Kidney (tissue), 14 donors: Measurements from ENCODE around the gene HPS5. TPM values are rescaled to one million over a fixed set of nuclear protein-coding genes. Genes with fewer than 3 reads are reported as not detected.
A peak's percentile ranks its signal among the peaks of the same experiment; 100 is the strongest.

Experiments
- DNase-seq, 5 donors: peaks; one replicate each; pipeline ENCODE4 v3.0.0-alpha.2; 2013 to 2020
- FAIRE-seq: peaks from 2 replicates; lab custom pipeline; 2012; peaks lifted over from hg19 to GRCh38; lab: Jason Lieb, UNC
- H3K27ac ChIP-seq, 2 donors: one replicate each; pipeline ENCODE4 v1.7.0; 2013; ENCODE audit warnings: low read depth in 2 of 2, low read length in 2 of 2, inconsistent platforms in 1 of 2
- H3K27me3 ChIP-seq: one replicate; pipeline ENCODE4 v1.7.1; 2013; ENCODE audit warnings: low read length, inconsistent platforms; ENCODE audit not compliant: control insufficient read depth, insufficient read depth
- H3K36me3 ChIP-seq, 3 donors: one replicate each; pipeline versions ENCODE4 v1.7.0 to v1.7.1; 2013; ENCODE audit warnings: low read length in 3 of 3, control low read depth in 1 of 3, inconsistent platforms in 1 of 3; ENCODE audit not compliant: insufficient read depth in 3 of 3, control insufficient read depth in 2 of 3
- H3K4me1 ChIP-seq, 3 donors: one replicate each; pipeline versions ENCODE4 v1.7.0 to v1.7.1; 2013; ENCODE audit warnings: low read length in 3 of 3, inconsistent platforms in 1 of 3, low read depth in 1 of 3; ENCODE audit not compliant: control insufficient read depth in 2 of 3, insufficient read depth in 2 of 3
- H3K4me3 ChIP-seq, 3 donors: one replicate each; pipeline versions ENCODE4 v1.7.0 to v1.8.1; 2013; ENCODE audit warnings: low read length in 3 of 3, control low read depth in 1 of 3, inconsistent platforms in 1 of 3
- H3K9ac ChIP-seq, 3 donors: one replicate each; pipeline versions ENCODE4 v1.7.0 to v1.7.1; 2013; ENCODE audit warnings: low read length in 3 of 3, control low read depth in 1 of 3, inconsistent platforms in 1 of 3
- H3K9me3 ChIP-seq, 3 donors: one replicate each; pipeline versions ENCODE4 v1.7.0 to v1.7.1; 2013; ENCODE audit warnings: low read length in 3 of 3, control low read depth in 1 of 3, inconsistent platforms in 1 of 3; ENCODE audit not compliant: control insufficient read depth in 2 of 3, insufficient read depth in 1 of 3
- CTCF ChIP-seq: IDR thresholded peaks from 3 replicates; pipeline ENCODE4 v1.5.1; 2012; ENCODE audit warnings: mild to moderate bottlenecking, moderate library complexity, borderline replicate concordance; ENCODE audit not compliant: insufficient read depth; ENCODE audit errors: extremely low read depth
- intact Hi-C: fragments of 100-400 bp; cut with DNase I; formaldehyde crosslinking; loops from one replicate; pipeline ENCODE4 v1.11.1; 2022
- polyA plus RNA-seq: library from polyadenylated mRNA; stranded (reverse); fragments of 350-450 nt; fragmentation: Illumina TruSeq; extraction: RNeasy Lipid Tissue Mini Kit (QIAGEN cat#74804); gene quantifications from one replicate; pipeline ENCODE4 v1.2.3, GENCODE V29; 2014; ENCODE audit warnings: low read depth, low replicate concordance; ENCODE audit not compliant: insufficient read depth
- total RNA-seq: library from RNA; stranded (reverse); fragmentation: NEBNext Ultra II Directional; extraction: Animal tissue kit (Norgen Biotek cat#: 25700); gene quantifications from one replicate; pipeline ENCODE4 v1.2.1, GENCODE V29; 2021
- donor health status: control.
- donor health status: control.
- donor health status: control.
- donor health status: control.
- donor health status: control.
- donor health status: DM: yes; HTN: yes; CAD: no.
- donor health status: Normal renal cell carcinoma (clear cell type).

The HPS5 gene
- total and polyA plus RNA-seq, 2 donors from 2014 or later, result 7.7 to 17.2 TPM

- Histone ChIP-seq H3K27ac (peak overlapping the region in 1 of 2 donors; percentile 1), H3K9ac (no peak overlapping the region), H3K4me1 (peaks cover 0 to 8% (median 3%) of the 10 kb centered on the region in 3 donors), H3K4me3 (no peak overlapping the region), H3K36me3 (peaks cover 4 to 24% (median 22%) of the 10 kb centered on the region in 3 donors), H3K9me3 (no peaks in the 10 kb centered on the region), H3K27me3 (no peaks in the 10 kb centered on the region)
- DNase-seq (no peak), FAIRE-seq (no peak)
- intact Hi-C loops, result no loop called here
- no peak for TF ChIP-seq CTCF
Observed at GRCh38 chr11:18312012-18312411, 9.9 kb downstream of the HPS5 start.

GRCh38 chr11:18310800-18311340, 11.1 kb downstream of the HPS5 start:
- Histone ChIP-seq H3K27me3 (no peaks in the 10 kb centered on the region), H3K4me3 (no peak overlapping the region), H3K9ac (no peak overlapping the region), H3K27ac (no peak overlapping the region), H3K36me3 (peaks cover 4 to 27% (median 22%) of the 10 kb centered on the region in 3 donors), H3K9me3 (no peaks in the 10 kb centered on the region), H3K4me1 (peaks cover 0 to 8% (median 3%) of the 10 kb centered on the region in 3 donors)
- DNase-seq, result no peak
- FAIRE-seq, result no peak
- intact Hi-C loops, result no loop called here
- no peak for TF ChIP-seq CTCF

GRCh38 chr11:18309691-18310090, 12.2 kb downstream of the HPS5 start:
- FAIRE-seq (no peak), DNase-seq (no peak)
- Histone ChIP-seq H3K27ac (no peak overlapping the region), H3K36me3 (peaks cover 4 to 29% (median 22%) of the 10 kb centered on the region in 3 donors), H3K27me3 (no peaks in the 10 kb centered on the region), H3K4me3 (no peak overlapping the region), H3K4me1 (peaks cover 0 to 8% (median 5%) of the 10 kb centered on the region in 3 donors), H3K9me3 (no peaks in the 10 kb centered on the region), H3K9ac (no peak overlapping the region)
- intact Hi-C loops, result no loop called here
- TF ChIP-seq CTCF, result no peak

GRCh38 chr11:18308242-18308641, 13.7 kb downstream of the HPS5 start:
- TF ChIP-seq CTCF, result no peak
- no peak for DNase-seq

More at GRCh38 chr11:18308242-18308641, 13.7 kb downstream of the HPS5 start:
- H3K36me3 ChIP-seq, result peaks cover 4 to 29% (median 22%) of the 10 kb centered on the region in 3 donors
- no peak for FAIRE-seq
- intact Hi-C loops, result no loop called here
- H3K4me1 ChIP-seq, result peaks cover 0 to 8% (median 6%) of the 10 kb centered on the region in 3 donors
- no peak overlapping the region for H3K9ac ChIP-seq
- no peak overlapping the region for H3K27ac ChIP-seq
- no peaks in the 10 kb centered on the region for H3K27me3 ChIP-seq
- H3K9me3 ChIP-seq, result no peaks in the 10 kb centered on the region
- H3K4me3 ChIP-seq, result no peak overlapping the region
